H1 (cell line): ENCODE data around the gene SSR1. TPM values are rescaled to one million over a fixed set of nuclear protein-coding genes. Genes with fewer than 3 reads are reported as not detected.

Source experiments
- CTCF ChIA-PET: fragments of 300-600 bp; sonication (Branson Sonifier 250); formaldehyde crosslinking; loops from one replicate; lab custom pipeline; 2021; ENCODE audit not compliant: partially characterized antibody; lab: Charles Lee
- POLR2A ChIA-PET: fragments of 300-600 bp; sonication (Branson Sonifier 250); formaldehyde crosslinking; loops from one replicate; lab custom pipeline; 2021; ENCODE audit warnings: inconsistent platforms; ENCODE audit not compliant: partially characterized antibody; lab: Charles Lee
- DNase-seq, 2 experiments: peaks; one replicate each; pipeline versions ENCODE4 v3.0.0 to v3.0.0-alpha.2; 2010 to 2022; ENCODE audit warnings: low spot score in 2 of 2, low read depth in 1 of 2, mixed read lengths in 1 of 2
- FAIRE-seq: peaks from 2 replicates; lab custom pipeline; 2011; peaks lifted over from hg19 to GRCh38; lab: Jason Lieb, UNC
- H2AFZ ChIP-seq: 2 replicates; pipeline ENCODE4 v1.8.1; 2012; ENCODE audit warnings: low read length, inconsistent platforms
- H2AK5ac ChIP-seq: 2 replicates; pipeline ENCODE4 v1.6.1; 2013; ENCODE audit warnings: low read depth, low read length
- H2BK120ac ChIP-seq: replicated peaks from 2 replicates; pipeline ENCODE3; 2013; ENCODE audit warnings: low read depth, low read length, inconsistent platforms
- H2BK12ac ChIP-seq: 2 replicates; pipeline ENCODE4 v1.6.1; 2013; ENCODE audit warnings: low read depth, low read length
- H2BK15ac ChIP-seq: 2 replicates; pipeline ENCODE4 v1.6.1; 2013; ENCODE audit warnings: low read length
- H2BK20ac ChIP-seq: 2 replicates; pipeline ENCODE4 v1.6.1; 2013; ENCODE audit warnings: low read length
- H2BK5ac ChIP-seq: 2 replicates; pipeline ENCODE4 v1.6.1; 2013; ENCODE audit warnings: low read depth, low read length
- H3K14ac ChIP-seq: 2 replicates; pipeline ENCODE4 v1.6.1; 2013; ENCODE audit warnings: inconsistent platforms; ENCODE audit not compliant: insufficient read length
- H3K18ac ChIP-seq: 2 replicates; pipeline ENCODE4 v1.6.1; 2013; ENCODE audit warnings: low read length; ENCODE audit errors: extremely low read depth
- H3K23ac ChIP-seq: 2 replicates; pipeline ENCODE4 v1.6.1; 2013; ENCODE audit warnings: inconsistent platforms; ENCODE audit not compliant: insufficient read length
- H3K23me2 ChIP-seq: 2 replicates; pipeline ENCODE4 v1.6.1; 2013; ENCODE audit warnings: low read depth, low read length
- H3K27ac ChIP-seq: 2 replicates; pipeline ENCODE4 v1.6.1; 2011; ENCODE audit warnings: low read depth, low read length, inconsistent platforms
- H3K27me3 ChIP-seq, 4 experiments: replicated peaks in 1 of 4; 1 replicate in 1 of 4; 2 replicates in 3 of 4; pipeline versions ENCODE4 v1.6.1 to v1.8.1; 2011 to 2013; ENCODE audit warnings: low read length in 3 of 4, mild to moderate bottlenecking in 3 of 4, inconsistent platforms in 2 of 4, mixed read lengths in 2 of 4, moderate library complexity in 1 of 4; ENCODE audit not compliant: control insufficient read depth in 3 of 4, insufficient read depth in 3 of 4; ENCODE audit errors: extremely low read depth in 1 of 4
- H3K36me3 ChIP-seq, 4 experiments: 2 replicates each; pipeline versions ENCODE4 v1.6.1 to v1.8.1; 2011 to 2013; ENCODE audit warnings: mild to moderate bottlenecking in 4 of 4, low read length in 3 of 4, moderate library complexity in 2 of 4, control low read depth in 1 of 4, inconsistent platforms in 1 of 4; ENCODE audit not compliant: insufficient read depth in 4 of 4, control insufficient read depth in 2 of 4
- H3K4ac ChIP-seq: replicated peaks from 2 replicates; pipeline ENCODE3; 2013; ENCODE audit warnings: low read length, low read depth, mixed read lengths, inconsistent platforms; ENCODE audit not compliant: insufficient read length
- H3K4me1 ChIP-seq, 4 experiments: replicated peaks in 1 of 4; 1 replicate in 1 of 4; 2 replicates in 3 of 4; pipeline versions ENCODE4 v1.6.1 to v1.8.1; 2011 to 2013; ENCODE audit warnings: low read length in 3 of 4, inconsistent platforms in 2 of 4, mixed read lengths in 1 of 4; ENCODE audit not compliant: insufficient read depth in 4 of 4, control insufficient read depth in 3 of 4
- H3K4me2 ChIP-seq, 2 experiments: 2 replicates each; pipeline versions ENCODE4 v1.6.1 to v1.8.1; 2011 to 2013; ENCODE audit warnings: low read depth in 2 of 2, low read length in 2 of 2, control low read depth in 1 of 2, inconsistent platforms in 1 of 2, mild to moderate bottlenecking in 1 of 2; ENCODE audit not compliant: insufficient read depth in 1 of 2
- H3K4me3 ChIP-seq, 4 experiments: fragments of 200-600, 300-600 bp in 1 of 4; sonication (generic), shearing (Covaris generic), sonication (Bioruptor Twin) in 1 of 4; 2 replicates each; pipeline versions ENCODE4 v1.5.1 to v1.8.1; 2011 to 2016; ENCODE audit warnings: low read length in 4 of 4, low read depth in 3 of 4, control low read depth in 2 of 4, inconsistent platforms in 2 of 4, mild to moderate bottlenecking in 2 of 4, mixed read lengths in 1 of 4, moderate library complexity in 1 of 4; ENCODE audit not compliant: insufficient read depth in 2 of 4; ENCODE audit errors: extremely low read depth in 1 of 4
- H3K56ac ChIP-seq: replicated peaks from 2 replicates; pipeline ENCODE3; 2013; ENCODE audit warnings: low read depth, mild to moderate bottlenecking, mixed read lengths, low read length, inconsistent platforms; ENCODE audit not compliant: insufficient read length
- H3K79me1 ChIP-seq: 2 replicates; pipeline ENCODE4 v1.6.1; 2013; ENCODE audit warnings: low read depth, low read length, control low read depth
- H3K79me2 ChIP-seq, 2 experiments: 2 replicates each; pipeline versions ENCODE4 v1.6.1 to v1.8.1; 2012 to 2013; ENCODE audit warnings: low read length in 2 of 2, mild to moderate bottlenecking in 2 of 2, inconsistent platforms in 1 of 2; ENCODE audit not compliant: insufficient read depth in 2 of 2, control insufficient read depth in 1 of 2
- H3K9ac ChIP-seq, 4 experiments: replicated peaks in 1 of 4; 1 replicate in 1 of 4; 2 replicates in 3 of 4; pipeline versions ENCODE4 v1.6.1 to v1.8.1; 2011 to 2013; ENCODE audit warnings: low read depth in 3 of 4, low read length in 3 of 4, control low read depth in 2 of 4, mild to moderate bottlenecking in 2 of 4, moderate library complexity in 2 of 4, inconsistent platforms in 1 of 4; ENCODE audit errors: extremely low read depth in 1 of 4
- H3K9me3 ChIP-seq, 2 experiments: 2 replicates each; pipeline versions ENCODE4 v1.6.1 to v1.8.1; 2012 to 2013; ENCODE audit warnings: mild to moderate bottlenecking in 2 of 2, moderate library complexity in 2 of 2, control low read depth in 1 of 2, inconsistent platforms in 1 of 2, low read depth in 1 of 2, low read length in 1 of 2, mixed read lengths in 1 of 2; ENCODE audit not compliant: insufficient read depth in 2 of 2
- H4K20me1 ChIP-seq, 2 experiments: replicated peaks in 1 of 2; 2 replicates each; pipeline versions ENCODE3 to v1.8.1; 2011 to 2013; ENCODE audit warnings: inconsistent platforms in 2 of 2, low read length in 2 of 2, mild to moderate bottlenecking in 1 of 2; ENCODE audit not compliant: insufficient read depth in 2 of 2, control insufficient read depth in 1 of 2
- H4K5ac ChIP-seq: 2 replicates; pipeline ENCODE4 v1.6.1; 2013; ENCODE audit warnings: low read length, low read depth, mixed read lengths, inconsistent platforms; ENCODE audit not compliant: insufficient read length
- H4K8ac ChIP-seq: 2 replicates; pipeline ENCODE4 v1.8.0; 2013; ENCODE audit warnings: mild to moderate bottlenecking, moderate library complexity, low read length, inconsistent platforms; ENCODE audit not compliant: insufficient read depth; ENCODE audit errors: extremely low read depth
- H4K91ac ChIP-seq: replicated peaks from 2 replicates; pipeline ENCODE3; 2013; ENCODE audit warnings: low read length, mixed read lengths, inconsistent platforms; ENCODE audit not compliant: insufficient read length
- ATF2 ChIP-seq: IDR thresholded peaks from 2 replicates; pipeline ENCODE4 v1.6.1; 2012; ENCODE audit warnings: low read length, inconsistent platforms
- BCL11A ChIP-seq, 2 experiments: IDR thresholded peaks; one replicate each; pipeline ENCODE4 v1.6.1; 2011; ENCODE audit warnings: low read depth in 2 of 2, low read length in 2 of 2, mild to moderate bottlenecking in 2 of 2
- CHD1 ChIP-seq: IDR thresholded peaks from 2 replicates; pipeline ENCODE4 v1.6.1; 2012; ENCODE audit warnings: low read depth, low read length, improper control_type of control experiment
- CREB1 ChIP-seq: IDR thresholded peaks from 2 replicates; pipeline ENCODE4 v1.6.1; 2012; ENCODE audit warnings: inconsistent platforms
- EZH2 ChIP-seq: fragments of 200-600 bp; sonication (generic); IDR thresholded peaks from 2 replicates; pipeline ENCODE4 v1.7.1; 2012; ENCODE audit warnings: low read depth, mild to moderate bottlenecking, moderate library complexity, low read length, inconsistent platforms; ENCODE audit not compliant: severe bottlenecking
- FOSL1 ChIP-seq: IDR thresholded peaks from 2 replicates; pipeline ENCODE4 v1.6.1; 2011; ENCODE audit warnings: mild to moderate bottlenecking, low read depth, low read length, moderate library complexity; ENCODE audit not compliant: insufficient read depth
- JUND ChIP-seq: IDR thresholded peaks from 2 replicates; pipeline ENCODE4 v1.6.1; 2011; ENCODE audit warnings: mild to moderate bottlenecking, improper control_type of control experiment, low read length
- SRF ChIP-seq: IDR thresholded peaks from 2 replicates; pipeline ENCODE4 v1.6.1; 2011; ENCODE audit warnings: mild to moderate bottlenecking, low read depth, low read length, moderate library complexity
- TEAD4 ChIP-seq: IDR thresholded peaks from 2 replicates; pipeline ENCODE4 v1.6.1; 2012; ENCODE audit warnings: low read depth, low read length, inconsistent platforms, mixed read lengths
- YY1 ChIP-seq: IDR thresholded peaks from 2 replicates; pipeline ENCODE4 v1.6.1; 2011; ENCODE audit warnings: low read depth, mild to moderate bottlenecking, low read length
- ZNF274 ChIP-seq: IDR thresholded peaks from 2 replicates; pipeline ENCODE4 v1.7.0; 2012; ENCODE audit warnings: low read length, borderline replicate concordance; ENCODE audit errors: extremely low read depth
- WGBS, 2 experiments: shearing (Covaris generic) in 1 of 2; methylation state at CpG; one replicate each; pipeline versions ENCODE4 v1.1.6 to v1.1.7; 2013 to 2015; ENCODE audit warnings: low lambda C conversion rate in 2 of 2, mixed read lengths in 2 of 2, inconsistent platforms in 1 of 2, low coverage in 1 of 2, missing lambda C conversion rate in 1 of 2; ENCODE audit not compliant: insufficient replicate concordance in 2 of 2, insufficient coverage in 1 of 2, insufficient read length in 1 of 2; ENCODE audit errors: extremely low coverage in 1 of 2, missing lambda C conversion rate in 1 of 2; 5-methylcytosine and 5-hydroxymethylcytosine counted together
- polyA plus RNA-seq, 7 experiments: library from polyadenylated mRNA; depleted of rRNA in 3 of 7; stranded (reverse) in 5 of 7; unstranded in 2 of 7; fragments of >200 nt in 5 of 7; fragments of 200-250 nt in 2 of 7; gene quantifications; 1 replicate in 5 of 7; 2 replicates in 1 of 7; 4 replicates in 1 of 7; pipeline versions ENCODE4 v1.2.1 to v1.2.3, GENCODE V29; 2011 to 2013; ENCODE audit warnings: missing spikeins in 2 of 7, mixed read lengths in 2 of 7
- total RNA-seq: library from RNA; stranded (reverse); fragmentation: NEBNext Ultra II Directional; extraction: Animal tissue kit (Norgen Biotek cat#: 25700); gene quantifications from 2 replicates; pipeline ENCODE4 v1.2.1, GENCODE V29; 2021

Gene SSR1
- total and polyA plus RNA-seq, 2 of the 8 experiments (the other 6 are each of a cell fraction or from before 2014, with no cell fraction given): 26.6 to 117 TPM

- H3K79me2 ChIP-seq: no peaks in the 10 kb centered on the region
- WGBS, 2 experiments: 38% methylated on average over 2 of the region's 2 CpGs; no CpG with 5 or more reads in 1 of the 2 experiments
- no peak overlapping the region for H3K23ac ChIP-seq
- no peaks in the 10 kb centered on the region for H4K20me1 ChIP-seq
- no peak overlapping the region for H3K18ac ChIP-seq
- no peaks in the 10 kb centered on the region for H3K9me3 ChIP-seq
- no peaks in the 10 kb centered on the region for H3K79me1 ChIP-seq
- POLR2A ChIA-PET: no interaction called here
- FAIRE-seq (no peak), DNase-seq (no peak)
- H3K4ac ChIP-seq: no peak overlapping the region
- H3K4me2 ChIP-seq: no peak overlapping the region
- H2BK15ac ChIP-seq: no peak overlapping the region
- H3K9ac ChIP-seq: no peak overlapping the region
- no peak overlapping the region for H2BK5ac ChIP-seq
- no peaks in the 10 kb centered on the region for H3K27me3 ChIP-seq
- no peak overlapping the region for H4K91ac ChIP-seq
- no peak overlapping the region for H3K27ac ChIP-seq
- no peak overlapping the region for H4K5ac ChIP-seq
- H3K36me3 ChIP-seq: no peaks in the 10 kb centered on the region
- H2AK5ac ChIP-seq: no peak overlapping the region
- TF ChIP-seq CHD1 (no peak), JUND (no peak), TEAD4 (no peak), ATF2 (no peak), ZNF274 (no peak), YY1 (no peak), SRF (no peak), FOSL1 (no peak), EZH2 (no peak), CREB1 (no peak), BCL11A (IDR thresholded peaks at IDR 0.05; ENCODE audit: low read depth in 2 of 2, low read length in 2 of 2) (no peak)
- no peaks in the 10 kb centered on the region for H3K23me2 ChIP-seq
- H3K56ac ChIP-seq: no peak overlapping the region
- no peak overlapping the region for H2BK12ac ChIP-seq
- H4K8ac ChIP-seq: no peak overlapping the region
- CTCF ChIA-PET: interaction anchor here (5.9 kb wide), 1 partner anchor 12 kb away, joined by 38 read pairs; no protein-coding TSS in a partner anchor
- no peak overlapping the region for H2BK20ac ChIP-seq
- no peaks in the 10 kb centered on the region for H3K4me1 ChIP-seq
- H2AFZ ChIP-seq: no peak overlapping the region
- H3K4me3 ChIP-seq: no peak overlapping the region
- H2BK120ac ChIP-seq: no peak overlapping the region
- H3K14ac ChIP-seq: no peak overlapping the region
These were observed 15.2 kb upstream of the SSR1 start for GRCh38 chr6:7328243-7328642.
